A204.1 (cell line): Measurements from ENCODE around the gene FGD2.

ENCODE experiments used
- FAIRE-seq: peaks from 2 replicates; lab custom pipeline; 2012; peaks lifted over from hg19 to GRCh38; lab: Jason Lieb, UNC

The FGD2 gene

GRCh38 chr6:37005061-37005810, at the start of gene FGD2:
TSS of gene FGD2 (plus strand) at chr6:37005655. CDS start at chr6:37005818, 163 bp downstream.
- FAIRE-seq = no peak

- no peak for FAIRE-seq
Observed at GRCh38 chr6:36955671-36956445, 49.6 kb upstream of the FGD2 start.

DNA sequence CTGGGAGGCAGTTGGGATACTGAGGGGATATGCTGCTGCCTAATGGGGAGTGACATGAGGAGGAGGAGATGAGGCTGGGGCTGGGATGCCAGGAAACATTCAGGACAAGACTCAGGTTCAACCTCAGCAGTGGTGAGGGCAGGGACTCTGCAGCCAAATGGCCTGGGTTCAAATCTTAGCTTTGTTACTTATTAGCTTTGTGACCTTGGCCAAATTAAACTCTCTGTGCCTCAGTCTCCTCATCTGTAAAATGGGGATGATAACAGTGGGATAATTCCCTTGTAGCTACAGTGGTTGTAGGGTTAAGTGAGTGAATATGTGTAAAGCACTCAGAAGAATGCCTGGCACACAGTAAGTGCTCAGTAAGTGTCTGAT, 49.0 kb upstream of the FGD2 start:
- FAIRE-seq = no peak

GRCh38 chr6:36957773-36958271, 47.6 kb upstream of the FGD2 start:
- FAIRE-seq = no peak

GRCh38 chr6:36958775-36959554, 46.5 kb upstream of the FGD2 start:
- FAIRE-seq = no peak

GRCh38 chr6:36959555-36960250, 45.8 kb upstream of the FGD2 start:
- FAIRE-seq = no peak

DNA sequence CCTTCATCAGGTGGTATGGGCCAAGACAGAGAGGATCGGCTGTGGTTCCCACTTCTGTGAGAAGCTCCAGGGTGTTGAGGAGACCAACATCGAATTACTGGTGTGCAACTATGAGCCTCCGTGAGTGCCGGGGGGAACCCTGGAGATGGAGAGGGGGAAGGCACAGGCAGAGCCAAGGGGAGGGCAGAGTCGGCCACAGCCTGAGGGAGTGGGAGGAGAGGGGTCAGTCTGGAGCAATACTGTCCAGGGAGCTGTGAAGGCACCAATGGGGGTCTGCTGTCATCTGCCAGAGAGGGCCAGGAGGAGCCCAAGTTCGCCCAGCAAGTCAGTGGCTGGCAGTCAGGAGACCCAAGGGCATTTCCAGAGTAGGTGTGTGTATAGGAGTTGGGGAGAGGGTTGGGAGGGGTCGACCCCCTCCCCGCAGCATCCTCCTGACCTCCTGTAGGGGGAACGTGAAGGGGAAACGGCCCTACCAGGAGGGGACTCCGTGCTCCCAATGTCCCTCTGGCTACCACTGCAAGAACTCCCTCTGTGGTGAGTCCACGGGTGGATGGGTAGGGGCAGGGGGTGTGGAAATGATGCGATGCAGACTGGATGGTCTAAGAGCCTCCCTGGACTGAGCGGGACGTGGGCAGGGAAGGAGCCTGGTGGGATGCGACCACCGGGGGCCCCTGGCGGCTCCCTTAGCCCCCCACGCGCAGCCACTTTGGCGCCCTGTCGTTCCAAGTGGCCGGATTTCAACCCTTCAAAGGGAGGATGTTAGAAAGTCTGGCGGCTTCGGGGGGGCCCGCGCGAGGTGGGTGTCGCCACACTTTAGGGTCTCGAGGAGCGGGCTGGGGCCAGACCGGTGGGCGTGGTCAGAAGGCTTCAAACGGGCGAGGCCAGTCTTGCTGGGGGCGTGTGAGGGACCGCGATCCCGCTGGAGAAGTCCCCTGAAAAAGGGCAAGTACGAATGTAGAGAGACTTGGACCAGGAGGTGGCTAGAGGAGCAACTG, 43.7 kb upstream of the FGD2 start:
- no peak for FAIRE-seq

GRCh38 chr6:36962874-36963273, 42.6 kb upstream of the FGD2 start:
- FAIRE-seq = no peak

GRCh38 chr6:36963451-36964290, 41.8 kb upstream of the FGD2 start:
- FAIRE-seq = no peak

- no peak for FAIRE-seq
Observed at GRCh38 chr6:36964349-36964748, 41.1 kb upstream of the FGD2 start.

DNA sequence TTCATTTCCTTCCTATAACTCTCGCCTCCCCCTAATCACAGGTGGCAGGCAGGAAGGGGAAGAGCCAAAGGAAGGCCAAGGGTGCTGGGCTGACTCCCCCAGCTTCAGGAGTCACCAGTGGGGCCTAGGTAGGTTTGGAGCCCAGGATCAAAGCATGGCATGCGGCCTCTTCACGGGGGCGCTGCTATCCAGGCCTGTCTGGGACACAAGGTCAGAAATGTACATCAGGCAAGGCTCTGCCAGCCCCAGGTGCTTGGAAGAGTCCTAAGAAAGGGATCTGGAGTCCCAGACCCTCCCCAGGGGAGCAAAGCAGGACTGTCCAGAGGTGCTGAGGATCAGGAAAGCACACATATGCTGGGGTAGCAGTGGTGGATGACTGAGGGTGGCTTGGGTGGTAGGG, 40.5 kb upstream of the FGD2 start:
- no peak for FAIRE-seq

DNA sequence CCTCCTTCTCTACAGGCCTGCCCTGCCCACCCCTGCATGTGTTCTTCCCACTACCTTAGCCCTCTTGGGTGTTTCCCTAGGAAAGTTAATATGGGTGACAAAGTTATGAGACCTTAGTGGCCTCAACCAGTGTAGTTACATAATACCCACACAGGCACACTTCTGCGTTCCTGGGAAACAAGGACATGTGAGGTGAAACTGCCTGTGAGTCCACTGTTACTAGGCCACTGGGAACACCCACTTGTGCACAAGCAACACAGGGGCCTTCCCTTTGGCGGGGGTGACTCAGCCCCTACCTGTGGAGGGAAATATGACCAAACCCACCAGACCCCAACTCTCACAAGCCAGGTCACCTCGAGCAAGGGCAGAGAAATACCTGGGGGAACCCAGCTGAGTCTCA, 38.2 kb upstream of the FGD2 start:
- no peak for FAIRE-seq

DNA sequence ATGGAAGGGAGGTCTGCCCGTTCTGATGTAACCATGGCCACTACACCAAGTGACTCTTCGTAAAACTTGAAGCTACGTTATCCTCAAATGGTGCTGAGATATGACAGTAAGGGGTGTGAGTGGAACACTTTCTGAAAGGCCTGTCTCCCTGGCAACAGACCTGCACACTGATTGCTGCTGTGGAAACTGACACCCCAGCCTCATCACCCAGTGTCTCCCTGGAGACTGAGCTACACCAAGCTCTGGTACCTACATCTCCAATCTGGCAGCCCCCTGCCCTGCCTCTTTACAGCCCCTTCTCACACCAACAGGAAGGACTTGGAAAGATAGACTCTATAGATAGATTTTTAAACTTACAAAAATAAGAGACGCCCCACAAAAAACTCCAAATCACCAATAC, 37.7 kb upstream of the FGD2 start:
- no peak for FAIRE-seq

- FAIRE-seq = no peak
Observed at GRCh38 chr6:36968266-36968977, 37.0 kb upstream of the FGD2 start.

DNA sequence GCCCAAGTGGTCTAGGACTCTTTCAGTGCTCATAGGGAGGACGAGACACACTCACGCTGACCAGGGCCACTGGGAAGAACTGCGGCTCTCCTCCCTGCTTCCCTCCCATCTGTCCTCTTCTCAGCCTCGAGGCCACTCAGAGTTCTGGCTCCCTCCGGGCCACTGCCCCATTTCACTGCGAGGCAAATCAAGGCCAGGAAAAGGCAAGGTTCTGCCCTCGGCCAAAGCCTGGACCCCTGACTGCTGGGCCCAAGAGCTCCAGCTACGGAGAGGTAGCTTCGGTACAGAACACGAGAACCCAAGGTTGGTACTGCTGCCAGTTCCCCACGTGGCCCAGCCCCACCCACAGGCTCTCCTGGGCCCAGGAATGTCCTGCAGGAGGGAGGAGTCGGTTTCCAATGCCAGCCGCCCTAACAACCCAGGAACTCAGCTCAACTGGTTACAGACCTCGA, 36.2 kb upstream of the FGD2 start:
- FAIRE-seq = no peak

- no peak for FAIRE-seq
Observed at GRCh38 chr6:36969988-36970891, 35.2 kb upstream of the FGD2 start.

DNA sequence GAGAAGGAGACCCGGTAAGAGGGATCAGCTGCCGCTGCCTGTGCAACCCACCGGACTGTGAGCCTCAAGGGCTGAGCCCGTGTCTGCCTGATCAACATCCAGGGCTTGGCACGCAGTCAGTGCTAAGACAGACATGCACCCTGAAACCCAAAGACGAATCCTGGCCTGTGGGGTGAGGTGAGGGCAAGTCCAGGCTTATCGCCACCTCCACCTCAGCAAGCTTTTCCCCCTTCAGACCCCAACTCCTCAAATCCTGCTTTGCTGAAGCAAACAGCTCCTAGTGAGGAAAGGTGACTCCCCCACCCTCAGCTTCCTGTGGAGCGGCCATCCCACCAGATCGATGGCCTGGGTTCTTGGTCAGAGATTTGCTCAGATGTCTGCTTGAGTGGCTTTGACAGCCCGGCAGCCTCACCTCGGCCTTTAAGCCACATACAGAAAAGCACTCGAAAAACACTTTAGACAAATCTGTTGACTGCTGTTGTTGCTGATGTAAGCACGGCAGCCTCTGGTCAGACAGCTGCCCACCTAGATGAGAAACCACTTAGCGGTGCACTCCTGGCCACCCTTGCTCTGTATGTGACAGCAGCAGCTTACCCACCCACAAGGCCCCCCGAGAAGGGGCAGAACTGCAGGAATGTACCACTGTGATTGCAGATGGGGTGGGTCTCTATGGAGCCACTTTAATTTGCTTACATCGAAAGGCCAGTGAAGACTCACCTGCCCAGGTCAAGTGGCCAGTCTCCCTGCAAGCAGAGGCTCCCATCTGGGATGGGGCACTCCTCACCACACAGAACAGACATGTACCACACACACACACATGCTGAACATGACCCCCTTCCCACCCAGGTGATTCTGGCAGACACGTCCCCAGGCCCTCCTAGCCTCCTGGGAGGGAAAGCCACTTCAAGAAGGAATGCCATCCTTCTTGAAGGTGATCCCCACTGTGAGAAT, 34.3 kb upstream of the FGD2 start:
- FAIRE-seq = no peak
